GM21786 (cell line): ENCODE measurements around the gene RADIL.

Experiments used
- ATAC-seq: cut with Tn5 transposase; IDR thresholded peaks from one replicate; pipeline ENCODE4 v1.9.1; 2021; ENCODE audit not compliant: unreplicated experiment

Gene RADIL

DNA sequence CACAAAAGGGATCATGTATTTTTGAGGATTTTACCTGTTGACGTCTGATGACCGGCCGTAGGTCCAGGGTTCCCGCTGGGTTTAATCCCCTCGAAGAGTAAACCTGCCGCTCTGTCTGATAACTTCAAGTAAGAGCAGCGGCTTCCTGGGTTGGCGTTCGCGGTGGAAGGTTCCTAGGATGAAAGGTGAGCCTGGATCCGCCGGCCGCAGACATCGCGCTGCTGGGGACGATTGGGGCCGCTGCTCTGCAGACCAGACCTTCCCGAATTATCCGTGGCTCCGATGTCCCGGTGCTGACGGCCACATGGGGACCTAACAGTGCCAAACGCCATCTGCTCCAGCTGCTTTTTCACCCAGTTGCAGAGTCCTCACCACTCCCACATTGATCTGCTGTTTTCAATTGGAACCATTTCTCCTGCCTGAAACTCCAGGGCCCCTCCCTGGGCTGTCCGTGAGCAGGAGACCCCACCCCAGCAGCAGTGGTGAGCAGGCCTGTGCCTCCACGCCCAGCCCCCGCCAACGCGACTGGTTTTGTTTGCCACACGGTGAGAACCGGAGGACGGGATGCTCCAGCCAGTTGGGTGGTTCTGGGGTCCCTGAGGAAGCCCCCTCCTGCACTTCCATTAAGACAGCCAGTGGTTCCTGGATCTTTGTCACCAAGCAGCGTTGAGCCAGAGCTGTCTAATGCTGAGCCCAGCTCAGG lies 120.3 kb downstream of the RADIL start:
- ATAC-seq: no peak

GRCh38 chr7:4762121-4763055 lies 121.1 kb downstream of the RADIL start:
- no peak for ATAC-seq

DNA sequence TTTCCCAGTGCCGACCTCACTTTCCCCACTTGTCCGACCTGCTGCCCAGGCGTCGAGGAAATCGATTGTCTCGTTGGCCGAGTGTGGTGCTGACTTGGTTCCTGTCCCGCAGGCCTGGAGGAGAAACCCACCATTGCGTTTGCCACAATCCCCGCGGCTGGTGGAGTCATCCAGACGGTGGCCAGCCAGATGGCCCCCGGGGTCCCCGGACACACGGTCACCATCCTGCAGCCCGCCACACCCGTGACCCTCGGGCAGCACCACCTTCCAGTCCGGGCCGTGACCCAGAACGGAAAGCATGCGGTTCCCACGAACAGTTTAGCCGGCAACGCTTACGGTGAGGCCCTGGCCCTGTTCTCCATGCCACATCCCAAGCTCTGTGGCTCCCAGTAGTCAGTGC lies 122.6 kb downstream of the RADIL start:
- no peak for ATAC-seq

GRCh38 chr7:4759211-4759610 lies 124.3 kb downstream of the RADIL start:
- no peak for ATAC-seq

- ATAC-seq: no peak
These were observed 124.7 kb downstream of the RADIL start for GRCh38 chr7:4758791-4759190.

DNA sequence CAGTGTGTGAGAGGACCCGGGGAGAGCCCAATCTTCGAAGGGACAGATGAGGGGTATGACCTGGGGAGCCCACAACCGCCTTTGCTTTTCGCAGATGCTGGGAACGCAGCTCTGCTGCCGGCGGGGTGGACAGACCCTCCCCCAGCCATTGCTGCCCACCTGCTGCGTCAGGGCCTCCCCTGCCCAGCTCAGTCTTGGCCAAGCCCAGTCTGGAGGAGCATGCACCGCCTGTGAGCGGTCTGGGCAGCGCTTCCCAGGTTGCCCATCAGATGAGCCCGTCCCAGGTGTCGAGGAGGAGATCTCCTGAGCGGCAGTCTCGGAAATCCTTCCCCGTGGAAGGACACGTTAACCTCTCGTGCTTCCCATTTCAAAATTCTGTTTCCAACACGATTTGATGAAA lies 125.4 kb downstream of the RADIL start:
- no peak for ATAC-seq

- ATAC-seq: no peak
These were observed 128.5 kb downstream of the RADIL start for GRCh38 chr7:4755045-4755444.

DNA sequence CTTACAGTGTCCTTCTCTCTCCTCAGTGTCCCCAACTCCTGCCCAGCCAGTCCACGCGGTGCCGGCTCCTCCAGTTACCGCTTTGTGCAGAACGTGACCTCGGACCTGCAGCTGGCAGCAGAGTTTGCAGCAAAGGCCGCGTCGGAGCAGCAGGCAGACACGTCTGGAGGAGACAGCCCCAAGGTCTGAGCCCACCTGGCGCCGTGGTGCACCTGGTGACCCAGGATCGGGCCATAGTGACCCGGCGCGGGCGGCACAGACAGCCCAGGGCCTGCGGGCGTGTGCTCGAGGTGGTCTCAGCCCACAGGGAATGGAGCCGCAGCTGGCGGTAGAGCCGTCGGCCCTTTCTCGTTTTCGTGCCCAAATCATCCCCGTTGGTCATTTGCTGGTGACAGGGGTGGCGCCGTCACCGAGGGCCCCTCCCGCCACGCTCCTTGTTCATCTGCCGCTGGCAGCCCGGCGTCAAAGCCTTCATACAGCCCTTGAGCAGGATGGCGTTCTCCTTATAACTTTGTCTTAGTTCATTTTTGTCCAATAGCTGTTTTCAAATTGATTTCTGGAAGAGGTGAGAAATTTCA lies 129.0 kb downstream of the RADIL start:
- no peak for ATAC-seq

DNA sequence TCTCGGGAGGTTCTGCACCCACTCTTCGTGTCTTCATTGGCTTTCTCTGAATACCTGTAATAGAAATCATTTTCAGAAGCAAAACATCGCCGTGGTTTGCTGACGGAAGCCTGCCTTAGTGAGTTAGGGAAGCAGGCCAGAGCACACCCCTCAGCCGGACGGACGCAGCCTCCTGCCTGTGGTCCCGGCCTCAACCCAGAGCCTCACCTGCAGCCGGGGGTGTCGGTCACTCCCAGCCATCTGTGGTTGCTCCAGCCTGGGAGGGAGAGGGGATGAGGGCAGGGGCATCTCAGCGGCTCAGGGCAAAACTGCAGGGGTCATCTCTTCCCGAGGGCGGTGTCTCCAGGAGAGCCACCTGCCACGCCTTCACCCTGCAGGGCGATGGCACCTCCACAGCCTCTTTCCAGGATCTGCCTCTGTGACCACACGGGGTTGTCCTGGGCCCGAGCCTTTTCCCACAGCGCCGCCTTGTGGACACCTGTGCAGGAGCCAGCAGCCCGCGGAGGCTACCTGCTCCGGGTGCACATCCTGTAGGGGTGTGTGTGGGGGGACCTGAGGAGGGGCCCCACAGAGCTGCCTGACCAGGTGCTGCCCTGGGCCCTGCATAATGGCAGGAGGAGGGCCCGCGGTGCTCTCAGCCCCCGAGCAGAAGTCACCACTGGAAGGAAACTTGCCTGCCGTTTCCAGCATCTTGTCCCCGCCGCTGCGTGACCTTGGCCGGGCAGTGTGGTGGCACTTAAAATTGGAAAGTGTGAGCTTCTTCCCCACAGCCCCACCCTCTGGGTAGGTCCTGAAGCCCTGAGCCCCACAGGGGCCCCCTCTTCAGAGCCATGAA lies 129.7 kb downstream of the RADIL start:
- ATAC-seq: peak; percentile 79

DNA sequence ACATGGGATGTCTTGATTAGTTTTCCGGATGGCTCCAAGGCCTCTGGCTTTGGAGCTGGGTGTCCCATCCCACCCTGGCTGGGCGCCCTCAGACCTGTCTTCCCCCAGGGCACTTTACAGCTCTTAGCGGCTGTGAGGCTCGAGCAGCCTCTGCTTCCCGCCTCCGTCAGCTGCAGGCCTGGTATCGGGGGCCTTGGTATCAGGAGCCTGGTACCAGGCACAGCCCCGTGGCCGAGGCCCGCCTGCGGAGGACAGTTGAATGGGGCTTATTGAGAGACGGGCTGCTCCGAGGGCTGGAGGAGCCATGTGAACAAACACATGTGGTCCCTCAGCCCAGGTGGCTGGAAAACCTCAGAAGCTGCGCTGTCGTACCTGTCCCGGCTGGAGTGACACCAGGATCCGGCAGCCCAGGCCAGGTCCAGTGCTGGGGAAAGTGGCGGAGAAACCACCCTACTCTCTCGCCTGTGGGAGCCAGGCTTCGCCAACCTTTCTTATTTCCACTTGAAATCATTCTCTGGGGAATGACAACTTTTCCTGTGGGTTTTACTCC lies 132.0 kb downstream of the RADIL start:
- ATAC-seq: no peak

- no peak for ATAC-seq
These were observed 133.7 kb downstream of the RADIL start for GRCh38 chr7:4749798-4750197.

DNA sequence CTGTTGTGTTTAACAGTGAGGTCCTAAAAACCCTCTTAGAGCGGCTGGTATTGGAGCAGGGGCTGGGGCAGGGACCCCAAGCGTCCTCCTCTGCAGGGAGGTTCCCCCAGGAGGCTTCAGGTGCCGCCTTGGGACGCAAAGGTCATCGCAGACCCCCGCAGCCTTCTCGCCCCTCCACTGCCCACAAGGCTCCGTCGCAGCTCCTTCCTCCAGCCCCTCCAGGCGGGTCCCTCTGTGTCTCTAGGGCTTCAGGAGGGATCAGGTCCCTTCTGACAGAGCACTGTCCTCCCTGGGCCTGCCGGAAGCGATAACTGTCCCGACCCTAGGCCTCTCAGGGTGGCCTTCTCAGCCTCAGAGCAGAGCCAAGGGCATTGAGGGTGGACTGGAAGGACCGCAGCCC lies 134.2 kb downstream of the RADIL start:
- ATAC-seq: no peak
